ENCODE results near the gene MRPS18C.
A peak's percentile ranks its signal among the peaks of the same experiment; 100 is the strongest.
"Not testable (repeated sequence)": the region's sequence is repeated elsewhere in the genome, so short reads cannot be mapped to it uniquely, and the experiment has no call there.

The MRPS18C gene

DNA sequence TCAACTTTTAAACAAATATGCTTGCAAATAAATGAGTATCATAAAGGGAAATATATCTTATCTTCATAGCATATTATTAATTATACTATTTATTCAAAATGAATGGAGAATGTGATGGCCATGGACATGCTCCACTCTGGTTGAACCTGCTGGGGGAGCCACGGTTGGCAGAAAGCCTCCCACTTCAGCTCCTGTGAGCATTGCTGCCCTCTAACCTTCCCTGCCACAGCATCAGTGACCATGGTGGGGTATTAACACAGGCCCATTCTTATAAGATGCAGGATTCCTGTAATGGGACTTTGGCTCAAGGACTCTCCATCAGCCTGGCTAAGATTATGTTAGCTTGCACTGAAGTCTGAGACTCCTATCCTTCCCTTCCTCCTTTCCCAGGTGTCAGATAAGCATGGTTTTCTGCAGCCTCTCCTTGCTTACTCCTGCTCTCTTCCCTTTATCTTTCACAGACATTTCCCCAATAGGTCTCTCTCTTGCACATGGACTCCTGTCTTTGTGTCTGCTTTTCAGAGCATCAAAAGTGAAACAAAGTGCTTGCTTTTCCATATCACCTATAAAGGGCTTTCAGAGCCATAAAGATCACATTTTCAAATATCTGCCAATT, 34.0 kb downstream of the MRPS18C start:
- ATAC-seq, result no peak
- no peak for TF ChIP-seq TOX (CRISPR knock-in tag; IDR thresholded peaks at IDR 0.05; ENCODE audit: borderline replicate concordance)
- TF ChIP-seq ESRRG (CRISPR knock-in tag; IDR thresholded peaks at IDR 0.05), result no peak
- no peak for TF ChIP-seq OSR1 (CRISPR knock-in tag; IDR thresholded peaks at IDR 0.05)
- TF ChIP-seq ISL1 (CRISPR knock-in tag; IDR thresholded peaks at IDR 0.05), result no peak
- no peak for TF ChIP-seq ARNTL (CRISPR knock-in tag; IDR thresholded peaks at IDR 0.05; ENCODE audit: borderline replicate concordance, low read depth)
- no peak for TF ChIP-seq ZC3H10 (CRISPR knock-in tag; IDR thresholded peaks at IDR 0.05)
- TF ChIP-seq, protein P1, sequence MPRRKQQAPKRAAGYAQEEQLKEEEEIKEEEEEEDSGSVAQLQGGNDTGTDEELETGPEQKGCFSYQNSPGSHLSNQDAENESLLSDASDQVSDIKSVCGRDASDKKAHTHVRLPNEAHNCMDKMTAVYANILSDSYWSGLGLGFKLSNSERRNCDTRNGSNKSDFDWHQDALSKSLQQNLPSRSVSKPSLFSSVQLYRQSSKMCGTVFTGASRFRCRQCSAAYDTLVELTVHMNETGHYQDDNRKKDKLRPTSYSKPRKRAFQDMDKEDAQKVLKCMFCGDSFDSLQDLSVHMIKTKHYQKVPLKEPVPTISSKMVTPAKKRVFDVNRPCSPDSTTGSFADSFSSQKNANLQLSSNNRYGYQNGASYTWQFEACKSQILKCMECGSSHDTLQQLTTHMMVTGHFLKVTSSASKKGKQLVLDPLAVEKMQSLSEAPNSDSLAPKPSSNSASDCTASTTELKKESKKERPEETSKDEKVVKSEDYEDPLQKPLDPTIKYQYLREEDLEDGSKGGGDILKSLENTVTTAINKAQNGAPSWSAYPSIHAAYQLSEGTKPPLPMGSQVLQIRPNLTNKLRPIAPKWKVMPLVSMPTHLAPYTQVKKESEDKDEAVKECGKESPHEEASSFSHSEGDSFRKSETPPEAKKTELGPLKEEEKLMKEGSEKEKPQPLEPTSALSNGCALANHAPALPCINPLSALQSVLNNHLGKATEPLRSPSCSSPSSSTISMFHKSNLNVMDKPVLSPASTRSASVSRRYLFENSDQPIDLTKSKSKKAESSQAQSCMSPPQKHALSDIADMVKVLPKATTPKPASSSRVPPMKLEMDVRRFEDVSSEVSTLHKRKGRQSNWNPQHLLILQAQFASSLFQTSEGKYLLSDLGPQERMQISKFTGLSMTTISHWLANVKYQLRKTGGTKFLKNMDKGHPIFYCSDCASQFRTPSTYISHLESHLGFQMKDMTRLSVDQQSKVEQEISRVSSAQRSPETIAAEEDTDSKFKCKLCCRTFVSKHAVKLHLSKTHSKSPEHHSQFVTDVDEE (CRISPR knock-in tag; IDR thresholded peaks at IDR 0.05), result no peak
- TF ChIP-seq, protein P2, sequence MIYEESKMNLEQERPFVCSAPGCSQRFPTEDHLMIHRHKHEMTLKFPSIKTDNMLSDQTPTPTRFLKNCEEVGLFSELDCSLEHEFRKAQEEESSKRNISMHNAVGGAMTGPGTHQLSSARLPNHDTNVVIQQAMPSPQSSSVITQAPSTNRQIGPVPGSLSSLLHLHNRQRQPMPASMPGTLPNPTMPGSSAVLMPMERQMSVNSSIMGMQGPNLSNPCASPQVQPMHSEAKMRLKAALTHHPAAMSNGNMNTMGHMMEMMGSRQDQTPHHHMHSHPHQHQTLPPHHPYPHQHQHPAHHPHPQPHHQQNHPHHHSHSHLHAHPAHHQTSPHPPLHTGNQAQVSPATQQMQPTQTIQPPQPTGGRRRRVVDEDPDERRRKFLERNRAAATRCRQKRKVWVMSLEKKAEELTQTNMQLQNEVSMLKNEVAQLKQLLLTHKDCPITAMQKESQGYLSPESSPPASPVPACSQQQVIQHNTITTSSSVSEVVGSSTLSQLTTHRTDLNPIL (CRISPR knock-in tag; IDR thresholded peaks at IDR 0.05; ENCODE audit: low read depth), result no peak
- TF ChIP-seq RARB (CRISPR knock-in tag; IDR thresholded peaks at IDR 0.05), result no peak
- TF ChIP-seq CSDC2 (CRISPR knock-in tag; IDR thresholded peaks at IDR 0.05), result no peak
- TF ChIP-seq, protein P3, sequence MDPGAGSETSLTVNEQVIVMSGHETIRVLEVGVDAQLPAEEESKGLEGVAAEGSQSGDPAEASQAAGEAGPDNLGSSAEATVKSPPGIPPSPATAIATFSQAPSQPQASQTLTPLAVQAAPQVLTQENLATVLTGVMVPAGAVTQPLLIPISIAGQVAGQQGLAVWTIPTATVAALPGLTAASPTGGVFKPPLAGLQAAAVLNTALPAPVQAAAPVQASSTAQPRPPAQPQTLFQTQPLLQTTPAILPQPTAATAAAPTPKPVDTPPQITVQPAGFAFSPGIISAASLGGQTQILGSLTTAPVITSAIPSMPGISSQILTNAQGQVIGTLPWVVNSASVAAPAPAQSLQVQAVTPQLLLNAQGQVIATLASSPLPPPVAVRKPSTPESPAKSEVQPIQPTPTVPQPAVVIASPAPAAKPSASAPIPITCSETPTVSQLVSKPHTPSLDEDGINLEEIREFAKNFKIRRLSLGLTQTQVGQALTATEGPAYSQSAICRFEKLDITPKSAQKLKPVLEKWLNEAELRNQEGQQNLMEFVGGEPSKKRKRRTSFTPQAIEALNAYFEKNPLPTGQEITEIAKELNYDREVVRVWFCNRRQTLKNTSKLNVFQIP (CRISPR knock-in tag; IDR thresholded peaks at IDR 0.05; ENCODE audit: borderline replicate concordance, low read depth), result no peak
- TF ChIP-seq ZNF565 (CRISPR knock-in tag; conservative IDR thresholded peaks at IDR 0.05; ENCODE audit: low read depth), result no peak
- no peak for TF ChIP-seq BACH2 (CRISPR knock-in tag; IDR thresholded peaks at IDR 0.05; ENCODE audit: borderline replicate concordance)

DNA sequence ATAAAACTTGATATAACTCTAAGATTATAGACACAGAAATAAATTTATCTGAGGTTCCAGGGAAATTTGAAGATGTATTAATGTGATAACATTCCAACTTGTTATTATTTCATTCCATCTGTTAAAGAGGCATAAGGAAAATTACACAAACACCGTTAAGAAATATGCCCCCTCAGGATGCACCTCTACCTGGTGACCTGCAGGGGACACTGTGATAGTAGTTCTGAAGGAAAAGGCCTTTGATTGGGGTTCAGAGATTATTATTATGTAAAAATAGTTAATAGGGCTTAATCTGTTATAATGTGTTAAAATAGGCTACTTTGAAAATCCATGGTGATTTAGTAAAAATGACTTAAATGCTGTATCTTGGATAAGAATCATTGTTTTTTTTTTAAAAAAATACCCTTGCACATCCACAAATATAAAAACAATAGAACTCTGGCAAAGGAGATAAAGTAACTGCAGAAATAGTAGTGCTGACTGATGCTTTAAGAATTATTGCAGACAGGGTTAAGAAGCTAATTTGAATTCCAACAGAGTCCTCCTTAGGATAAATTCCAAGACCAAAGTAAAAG, 35.1 kb downstream of the MRPS18C start:
- ATAC-seq, result peak; percentile 83
- no peak for TF ChIP-seq TOX (CRISPR knock-in tag; IDR thresholded peaks at IDR 0.05; ENCODE audit: borderline replicate concordance)
- TF ChIP-seq, protein P2 (CRISPR knock-in tag; IDR thresholded peaks at IDR 0.05; ENCODE audit: low read depth), result no peak
- TF ChIP-seq ESRRG (CRISPR knock-in tag; IDR thresholded peaks at IDR 0.05), result no peak
- TF ChIP-seq RARB (CRISPR knock-in tag; IDR thresholded peaks at IDR 0.05), result no peak

DNA sequence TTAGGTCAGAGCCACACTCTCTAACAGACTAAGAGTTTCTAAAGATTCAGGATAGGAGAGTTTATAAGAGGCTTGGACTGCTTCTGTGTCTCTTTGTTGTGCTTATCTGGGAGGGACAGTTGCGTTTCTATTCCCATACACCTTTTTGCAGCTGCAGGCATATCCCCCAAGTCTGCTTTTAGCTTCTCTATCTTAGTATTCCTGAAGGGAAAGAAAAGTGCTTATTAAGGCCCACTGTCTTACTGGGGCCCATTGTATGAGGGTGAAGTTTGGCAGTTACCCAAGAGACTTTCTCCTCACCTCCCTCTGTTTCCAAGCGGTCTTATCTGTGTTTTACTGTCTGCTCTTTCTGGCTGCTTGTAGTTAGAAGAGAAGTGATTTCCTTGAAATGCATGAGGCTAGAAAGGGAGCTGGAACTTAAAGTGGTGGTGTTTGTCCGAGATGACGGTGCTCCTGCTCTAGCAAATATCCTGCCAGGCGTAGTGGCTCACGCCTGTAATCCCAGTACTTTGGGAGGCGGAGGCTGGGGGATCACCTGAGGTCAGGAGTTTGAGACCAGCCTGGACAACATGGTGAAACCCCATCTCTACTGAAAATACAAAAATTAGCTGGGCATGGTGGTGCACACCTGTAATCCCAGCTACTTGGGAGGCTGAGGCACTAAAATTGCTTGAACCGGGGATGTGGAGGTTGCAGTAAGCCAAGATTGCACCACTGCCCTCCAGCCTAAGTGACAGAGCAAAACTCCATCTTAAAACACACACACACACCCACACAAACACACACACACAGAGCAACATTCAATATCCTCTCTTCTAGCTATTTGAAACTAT, 40.4 kb downstream of the MRPS18C start:
- not testable (repeated sequence) for ATAC-seq

DNA sequence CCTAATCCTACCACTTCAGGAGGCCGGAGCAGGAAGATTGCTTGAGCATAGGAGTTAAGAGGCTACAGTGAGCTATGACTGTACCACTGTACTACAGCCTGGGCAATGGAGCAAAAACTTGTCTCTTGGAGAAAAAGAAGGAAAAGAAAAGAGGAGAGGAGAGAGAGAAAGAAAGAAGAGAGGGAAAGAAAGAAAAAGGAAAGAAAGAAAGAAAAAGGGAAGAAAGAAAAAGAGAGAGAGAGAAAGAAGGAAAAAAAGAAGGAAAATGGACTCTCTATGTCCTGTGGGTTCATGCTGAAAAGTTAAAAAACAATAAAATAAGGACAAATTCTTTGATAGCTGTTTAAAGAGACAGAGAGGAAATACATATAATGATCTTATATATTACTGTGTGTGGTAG, 42.3 kb downstream of the MRPS18C start:
- no peak for ATAC-seq
- TF ChIP-seq TCF4 (CRISPR knock-in tag; IDR thresholded peaks at IDR 0.05; ENCODE audit: borderline replicate concordance), result no peak
- no peak for TF ChIP-seq PPARA (CRISPR knock-in tag; IDR thresholded peaks at IDR 0.05; ENCODE audit: borderline replicate concordance)
- no peak for TF ChIP-seq OSR1 (CRISPR knock-in tag; IDR thresholded peaks at IDR 0.05)
- TF ChIP-seq, protein P4, sequence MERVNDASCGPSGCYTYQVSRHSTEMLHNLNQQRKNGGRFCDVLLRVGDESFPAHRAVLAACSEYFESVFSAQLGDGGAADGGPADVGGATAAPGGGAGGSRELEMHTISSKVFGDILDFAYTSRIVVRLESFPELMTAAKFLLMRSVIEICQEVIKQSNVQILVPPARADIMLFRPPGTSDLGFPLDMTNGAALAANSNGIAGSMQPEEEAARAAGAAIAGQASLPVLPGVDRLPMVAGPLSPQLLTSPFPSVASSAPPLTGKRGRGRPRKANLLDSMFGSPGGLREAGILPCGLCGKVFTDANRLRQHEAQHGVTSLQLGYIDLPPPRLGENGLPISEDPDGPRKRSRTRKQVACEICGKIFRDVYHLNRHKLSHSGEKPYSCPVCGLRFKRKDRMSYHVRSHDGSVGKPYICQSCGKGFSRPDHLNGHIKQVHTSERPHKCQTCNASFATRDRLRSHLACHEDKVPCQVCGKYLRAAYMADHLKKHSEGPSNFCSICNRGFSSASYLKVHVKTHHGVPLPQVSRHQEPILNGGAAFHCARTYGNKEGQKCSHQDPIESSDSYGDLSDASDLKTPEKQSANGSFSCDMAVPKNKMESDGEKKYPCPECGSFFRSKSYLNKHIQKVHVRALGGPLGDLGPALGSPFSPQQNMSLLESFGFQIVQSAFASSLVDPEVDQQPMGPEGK (CRISPR knock-in tag; IDR thresholded peaks at IDR 0.05; ENCODE audit: borderline replicate concordance), result no peak
- TF ChIP-seq, protein P2 (CRISPR knock-in tag; IDR thresholded peaks at IDR 0.05; ENCODE audit: low read depth), result no peak
- TF ChIP-seq, protein P5, sequence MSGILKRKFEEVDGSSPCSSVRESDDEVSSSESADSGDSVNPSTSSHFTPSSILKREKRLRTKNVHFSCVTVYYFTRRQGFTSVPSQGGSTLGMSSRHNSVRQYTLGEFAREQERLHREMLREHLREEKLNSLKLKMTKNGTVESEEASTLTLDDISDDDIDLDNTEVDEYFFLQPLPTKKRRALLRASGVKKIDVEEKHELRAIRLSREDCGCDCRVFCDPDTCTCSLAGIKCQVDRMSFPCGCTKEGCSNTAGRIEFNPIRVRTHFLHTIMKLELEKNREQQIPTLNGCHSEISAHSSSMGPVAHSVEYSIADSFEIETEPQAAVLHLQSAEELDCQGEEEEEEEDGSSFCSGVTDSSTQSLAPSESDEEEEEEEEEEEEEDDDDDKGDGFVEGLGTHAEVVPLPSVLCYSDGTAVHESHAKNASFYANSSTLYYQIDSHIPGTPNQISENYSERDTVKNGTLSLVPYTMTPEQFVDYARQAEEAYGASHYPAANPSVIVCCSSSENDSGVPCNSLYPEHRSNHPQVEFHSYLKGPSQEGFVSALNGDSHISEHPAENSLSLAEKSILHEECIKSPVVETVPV (CRISPR knock-in tag; IDR thresholded peaks at IDR 0.05), result no peak

DNA sequence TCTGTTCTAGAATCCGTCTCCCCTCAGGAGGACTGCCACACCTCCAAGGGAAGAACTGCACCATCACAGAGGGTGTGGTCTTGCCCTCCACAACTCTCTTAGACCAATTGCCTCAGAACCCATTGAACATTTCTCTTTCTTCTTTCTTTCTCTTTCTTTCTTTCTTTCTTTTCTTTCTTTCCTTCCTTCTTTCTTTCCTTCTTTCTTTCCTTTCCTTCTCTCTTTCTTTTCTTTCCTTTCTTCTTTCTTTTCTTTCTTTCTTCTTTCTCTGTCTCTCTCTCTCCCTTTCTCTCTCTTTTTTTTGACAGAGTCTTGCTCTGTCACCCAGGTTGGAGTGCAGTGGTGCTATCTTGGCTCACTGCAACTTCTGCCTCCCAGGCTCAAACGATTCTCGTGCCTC, 45.8 kb downstream of the MRPS18C start:
- ATAC-seq, result not testable (repeated sequence)
